HG02885 (cell line): ENCODE measurements around the gene SORBS2.

Experiments used
- ATAC-seq: cut with Tn5 transposase; IDR thresholded peaks from one replicate; pipeline ENCODE4 v1.9.1; 2021; ENCODE audit warnings: mild to moderate bottlenecking; ENCODE audit not compliant: unreplicated experiment, poor library complexity

Gene SORBS2

DNA sequence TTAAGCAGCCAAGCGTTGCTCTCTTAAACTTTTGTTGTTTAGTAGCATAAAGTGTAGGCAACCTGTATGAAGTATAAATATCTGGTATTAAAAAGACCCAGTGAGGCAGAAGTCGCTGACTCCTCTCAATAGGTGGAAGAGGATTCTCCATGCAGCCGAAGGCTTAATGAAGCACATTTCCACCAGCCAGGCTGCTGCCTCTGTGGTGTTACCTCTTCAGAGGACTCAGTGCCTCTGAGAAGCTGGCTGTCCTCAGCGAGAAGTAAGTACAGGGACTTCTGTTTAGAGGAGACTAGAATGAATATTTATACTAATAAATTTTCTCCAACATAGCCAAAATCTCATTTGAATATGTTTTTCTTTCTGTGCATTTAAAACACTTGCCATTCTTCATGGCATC, 6.0 kb downstream of the SORBS2 start:
- ATAC-seq: no peak

DNA sequence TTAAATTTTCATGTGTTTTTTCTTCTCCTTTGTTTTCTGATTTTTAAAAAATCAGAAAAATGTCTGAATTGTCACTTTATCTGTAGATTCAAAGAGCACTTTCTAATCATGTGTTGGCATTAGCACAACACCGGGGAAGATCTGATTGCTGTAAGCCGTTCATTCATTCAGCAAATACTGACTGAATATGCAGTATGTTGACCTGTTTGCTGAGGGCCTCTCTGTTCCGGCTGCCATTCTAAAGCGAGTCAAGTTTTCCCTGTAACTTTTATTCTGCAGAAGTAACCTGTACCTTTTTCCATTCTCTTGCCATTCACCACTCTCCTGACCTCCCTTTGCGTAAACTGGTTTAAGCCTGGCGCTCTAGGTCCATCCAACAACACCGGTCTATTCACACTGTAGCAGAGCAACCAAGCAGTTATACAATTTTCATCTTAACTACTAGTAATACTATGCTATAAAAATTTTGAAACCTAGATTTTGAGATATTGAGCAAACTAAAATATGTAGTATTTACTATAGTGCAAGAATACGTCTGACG, 6.7 kb downstream of the SORBS2 start:
- ATAC-seq: no peak

- ATAC-seq: no peak
Observed at GRCh38 chr4:185803022-185803421, 9.0 kb downstream of the SORBS2 start.

GRCh38 chr4:185801471-185801870, 10.5 kb downstream of the SORBS2 start:
- no peak for ATAC-seq

- no peak for ATAC-seq
Observed at GRCh38 chr4:185800266-185800945, 11.6 kb downstream of the SORBS2 start.

GRCh38 chr4:185799442-185799841, 12.6 kb downstream of the SORBS2 start:
- no peak for ATAC-seq

GRCh38 chr4:185797596-185798338, 14.2 kb downstream of the SORBS2 start:
- no peak for ATAC-seq

- ATAC-seq: no peak
Observed at GRCh38 chr4:185797018-185797417, 15.0 kb downstream of the SORBS2 start.

GRCh38 chr4:185796176-185796575, 15.8 kb downstream of the SORBS2 start:
- no peak for ATAC-seq

GRCh38 chr4:185794637-185795036, 17.4 kb downstream of the SORBS2 start:
- no peak for ATAC-seq

GRCh38 chr4:185793716-185794115, 18.3 kb downstream of the SORBS2 start:
- no peak for ATAC-seq

GRCh38 chr4:185793116-185793485, 18.9 kb downstream of the SORBS2 start:
- ATAC-seq: no peak

DNA sequence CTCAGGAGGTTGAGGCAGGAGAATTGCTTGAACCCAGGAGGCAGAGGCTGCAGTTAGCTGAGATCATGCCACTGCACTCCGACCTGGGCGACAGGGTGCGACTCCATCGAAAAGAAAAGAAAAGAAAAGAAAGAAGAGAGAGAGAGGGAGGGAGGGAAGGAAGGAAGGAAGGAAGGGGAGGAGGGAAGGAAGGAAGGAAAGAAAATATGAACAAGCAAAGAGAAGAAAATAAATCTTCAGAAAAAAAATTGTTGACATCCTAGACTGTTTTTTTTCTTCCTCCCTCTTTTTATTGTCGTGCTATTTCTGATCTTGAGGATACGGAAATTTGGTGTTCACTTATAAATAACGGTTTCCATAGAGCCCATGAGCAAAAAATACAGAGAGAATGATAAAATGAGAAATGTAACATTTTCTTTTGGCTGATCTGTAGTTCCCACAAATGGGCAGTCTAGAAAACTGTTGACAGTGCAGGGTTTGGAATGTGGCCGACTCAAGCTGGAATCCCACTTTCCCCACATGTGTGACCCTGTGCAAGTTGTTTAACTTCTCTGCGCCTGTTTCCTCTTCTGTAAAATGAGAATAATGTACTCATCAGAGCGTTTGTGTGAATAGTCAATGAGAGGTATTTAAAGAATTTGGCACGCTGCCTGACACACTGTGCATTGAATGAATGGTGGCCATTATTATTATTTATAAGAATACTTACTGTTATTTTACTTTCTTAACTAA, 19.4 kb downstream of the SORBS2 start:
- no peak for ATAC-seq

GRCh38 chr4:185787926-185788679, 23.9 kb downstream of the SORBS2 start:
- no peak for ATAC-seq

GRCh38 chr4:185786422-185786821, 25.6 kb downstream of the SORBS2 start:
- no peak for ATAC-seq

GRCh38 chr4:185783574-185783973, 28.4 kb downstream of the SORBS2 start:
- no peak for ATAC-seq

GRCh38 chr4:185782523-185782922, 29.5 kb downstream of the SORBS2 start:
- ATAC-seq: no peak

DNA sequence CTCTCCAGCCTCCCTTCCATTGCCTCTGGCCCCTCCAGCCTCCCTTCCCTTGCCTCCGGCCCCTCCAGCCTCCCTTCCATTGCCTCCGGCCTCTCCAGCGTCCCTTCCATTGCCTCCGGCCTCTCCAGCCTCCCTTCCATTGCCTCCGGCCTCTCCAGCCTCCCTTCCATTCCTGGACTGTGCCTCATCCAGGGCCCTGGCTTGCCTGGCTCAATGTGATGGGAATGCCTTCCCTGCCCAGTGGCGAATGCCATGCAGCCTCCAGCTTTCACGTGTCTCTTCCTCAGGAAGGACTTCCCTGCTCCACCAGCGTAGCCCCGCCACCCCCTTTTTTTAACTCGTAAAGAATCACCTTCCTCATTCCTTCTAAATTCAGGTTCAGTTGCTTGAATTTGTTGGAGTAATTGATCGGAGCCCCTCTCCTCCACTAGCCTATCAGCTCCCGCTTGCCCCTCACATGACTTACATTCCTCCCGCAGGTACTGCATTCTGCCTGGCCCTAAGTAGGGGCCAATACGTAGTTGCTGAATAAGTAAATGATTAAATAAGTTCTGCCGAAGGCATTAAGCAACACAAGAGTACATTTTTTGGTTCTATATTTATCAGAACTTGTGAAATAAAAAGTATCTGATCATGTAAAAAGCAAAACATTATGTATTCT, 30.3 kb downstream of the SORBS2 start:
- no peak for ATAC-seq

DNA sequence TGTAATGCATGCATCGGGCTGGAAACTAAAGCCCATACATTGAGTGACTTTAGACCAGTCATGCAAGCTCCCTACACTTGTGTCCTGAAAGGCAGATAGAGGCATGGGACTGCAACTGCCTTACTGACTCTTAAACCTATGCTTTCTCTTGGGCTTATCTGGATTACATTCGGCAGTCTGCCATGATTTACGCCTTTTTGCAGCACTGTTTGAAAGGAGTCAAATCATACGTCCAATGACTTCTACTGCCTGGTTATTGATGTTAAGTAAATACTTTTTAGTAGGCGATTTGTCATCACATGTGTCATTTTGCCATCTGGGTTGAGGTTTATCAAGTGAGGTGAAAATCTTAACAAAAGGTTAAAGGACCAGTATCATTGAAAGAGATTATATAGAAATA, 31.5 kb downstream of the SORBS2 start:
- ATAC-seq: no peak

DNA sequence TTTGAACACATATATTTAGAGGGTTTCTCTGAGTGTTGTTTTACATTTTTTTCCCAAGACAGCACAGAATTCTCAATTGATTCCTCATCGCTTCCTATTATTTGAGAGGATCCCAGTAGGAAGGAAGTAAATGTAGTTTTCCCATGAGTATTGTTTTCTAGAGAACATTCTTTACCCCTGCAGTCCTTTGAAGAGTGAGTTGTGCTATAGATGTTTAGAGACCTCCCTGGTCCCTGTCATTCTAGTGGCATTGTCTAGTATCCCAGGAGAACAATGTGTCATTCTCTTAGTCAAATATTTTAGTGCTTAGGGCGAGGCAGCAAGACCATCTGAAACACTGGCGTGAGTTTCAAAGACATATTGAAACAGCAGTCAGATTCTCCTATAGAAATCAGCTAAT, 32.5 kb downstream of the SORBS2 start:
- no peak for ATAC-seq
